Left lung (tissue), 10 donors: ENCODE data around the gene MAN2B2. TPM values are rescaled to one million over a fixed set of nuclear protein-coding genes. Genes with fewer than 3 reads are reported as not detected.

Source experiments
- ATAC-seq: fragments of 200-7000 bp; cut with Tn5 transposase; one replicate; pipeline ENCODE4 v1.9.1; 2020; ENCODE audit warnings: moderate library complexity
- DNase-seq, 4 donors: peaks; one replicate each; pipeline ENCODE4 v3.0.0-alpha.2; 2013 to 2020
- H3K27ac ChIP-seq, 2 donors: fragments of 200-600 bp; sonication (generic) in 1 of 2; one replicate each; pipeline versions ENCODE4 v1.5.0 to v1.8.0; 2020 to 2021
- H3K27me3 ChIP-seq, 2 donors: fragments of 200-600 bp; sonication (generic) in 1 of 2; one replicate each; pipeline versions ENCODE4 v1.5.0 to v1.8.0; 2020 to 2021
- H3K36me3 ChIP-seq, 2 donors: fragments of 200-600 bp; sonication (generic) in 1 of 2; one replicate each; pipeline versions ENCODE4 v1.5.0 to v1.8.0; 2020 to 2021
- H3K4me1 ChIP-seq, 2 donors: fragments of 200-600 bp; one replicate each; pipeline ENCODE4 v1.8.0; 2021
- H3K4me3 ChIP-seq, 2 donors: fragments of 200-600 bp; sonication (generic) in 1 of 2; one replicate each; pipeline versions ENCODE4 v1.5.0 to v1.8.0; 2020 to 2021; ENCODE audit warnings: mild to moderate bottlenecking in 1 of 2
- H3K9me3 ChIP-seq, 2 donors: fragments of 200-600 bp; sonication (generic) in 1 of 2; one replicate each; pipeline versions ENCODE4 v1.5.0 to v1.8.0; 2020 to 2021
- CTCF ChIP-seq, 2 donors: fragments of 200-600 bp; sonication (generic) in 1 of 2; IDR thresholded peaks; one replicate each; pipeline versions ENCODE4 v1.5.0 to v1.8.0; 2021; ENCODE audit warnings: antibody characterized with exemption in 2 of 2
- intact Hi-C, 2 donors: fragments of 100-400 bp; cut with DNase I; formaldehyde crosslinking; loops; one replicate each; pipeline versions ENCODE4 v1.11.2 to v1.14.2; 2022
- polyA plus RNA-seq, 6 donors: library from polyadenylated mRNA; unstranded; fragments of 120-200 nt; gene quantifications; one replicate each; pipeline ENCODE4 v1.2.1, GENCODE V29; 2013; ENCODE audit not compliant: insufficient read length in 6 of 6
- total RNA-seq, 2 donors: library from RNA; stranded (reverse); fragmentation: NEBNext Ultra II Directional; extraction: Animal tissue kit (Norgen Biotek cat#: 25700); gene quantifications; one replicate each; pipeline ENCODE4 v1.2.1, GENCODE V29; 2021
- donor health status: DM: no; HTN: yes; CAD: no.
- donor health status: DM: no; HTN: no; CAD: no.

MAN2B2 gene
- total and polyA plus RNA-seq, 8 donors = 14.2 to 38.3 (median 16.4) TPM

- Histone ChIP-seq H3K4me3 (no peak overlapping the region), H3K27me3 (peaks cover 33 to 71% of the 10 kb centered on the region in 2 donors), H3K27ac (no peak overlapping the region), H3K9me3 (no peaks in the 10 kb centered on the region), H3K4me1 (peaks cover 0 to 14% of the 10 kb centered on the region in 2 donors), H3K36me3 (no peaks in the 10 kb centered on the region)
- no peak for DNase-seq
- TF ChIP-seq CTCF (IDR thresholded peaks at IDR 0.05) = no peak
- no peak for ATAC-seq
- intact Hi-C loops = no loop called here
Measured at GRCh38 chr4:6565691-6566390, 9.1 kb upstream of the MAN2B2 start.

GRCh38 chr4:6566391-6567190, 8.4 kb upstream of the MAN2B2 start:
- no peak for DNase-seq
- no peak overlapping the region for H3K27ac ChIP-seq
- peaks cover 0 to 14% of the 10 kb centered on the region in 2 donors for H3K4me1 ChIP-seq
- ATAC-seq = no peak
- intact Hi-C loops = no loop called here
- no peak for TF ChIP-seq CTCF (IDR thresholded peaks at IDR 0.05)
- H3K9me3 ChIP-seq = no peaks in the 10 kb centered on the region
- no peak overlapping the region for H3K4me3 ChIP-seq
- H3K27me3 ChIP-seq = peaks cover 33 to 63% of the 10 kb centered on the region in 2 donors
- no peaks in the 10 kb centered on the region for H3K36me3 ChIP-seq

GRCh38 chr4:6567218-6567617, 7.8 kb upstream of the MAN2B2 start:
- Histone ChIP-seq H3K4me3 (no peak overlapping the region), H3K27me3 (peaks cover 28 to 57% of the 10 kb centered on the region in 2 donors), H3K27ac (no peak overlapping the region), H3K4me1 (peaks cover 0 to 14% of the 10 kb centered on the region in 2 donors), H3K9me3 (no peaks in the 10 kb centered on the region), H3K36me3 (no peaks in the 10 kb centered on the region)
- intact Hi-C loops = no loop called here
- ATAC-seq (no peak), DNase-seq (no peak)
- no peak for TF ChIP-seq CTCF (IDR thresholded peaks at IDR 0.05)

- no peak overlapping the region for H3K27ac ChIP-seq
- DNase-seq = no peak
- no peaks in the 10 kb centered on the region for H3K9me3 ChIP-seq
- intact Hi-C loops = no loop called here
- H3K4me3 ChIP-seq = no peak overlapping the region
- H3K36me3 ChIP-seq = no peaks in the 10 kb centered on the region
- ATAC-seq = no peak
- peaks cover 0 to 9% of the 10 kb centered on the region in 2 donors for H3K4me1 ChIP-seq
- H3K27me3 ChIP-seq = peaks cover 21 to 47% of the 10 kb centered on the region in 2 donors
- no peak for TF ChIP-seq CTCF (IDR thresholded peaks at IDR 0.05)
Measured at GRCh38 chr4:6568148-6568547, 6.8 kb upstream of the MAN2B2 start.

GRCh38 chr4:6568689-6569332, 6.2 kb upstream of the MAN2B2 start:
- Histone ChIP-seq H3K27me3 (peaks cover 18 to 43% of the 10 kb centered on the region in 2 donors), H3K4me1 (peaks cover 0 to 5% of the 10 kb centered on the region in 2 donors), H3K27ac (no peak overlapping the region), H3K9me3 (no peaks in the 10 kb centered on the region), H3K4me3 (no peak overlapping the region), H3K36me3 (no peaks in the 10 kb centered on the region)
- ATAC-seq = no peak
- TF ChIP-seq CTCF (IDR thresholded peaks at IDR 0.05) = no peak
- no peak for DNase-seq
- intact Hi-C loops = no loop called here
